ENCODE results near the gene TBP.

DNA sequence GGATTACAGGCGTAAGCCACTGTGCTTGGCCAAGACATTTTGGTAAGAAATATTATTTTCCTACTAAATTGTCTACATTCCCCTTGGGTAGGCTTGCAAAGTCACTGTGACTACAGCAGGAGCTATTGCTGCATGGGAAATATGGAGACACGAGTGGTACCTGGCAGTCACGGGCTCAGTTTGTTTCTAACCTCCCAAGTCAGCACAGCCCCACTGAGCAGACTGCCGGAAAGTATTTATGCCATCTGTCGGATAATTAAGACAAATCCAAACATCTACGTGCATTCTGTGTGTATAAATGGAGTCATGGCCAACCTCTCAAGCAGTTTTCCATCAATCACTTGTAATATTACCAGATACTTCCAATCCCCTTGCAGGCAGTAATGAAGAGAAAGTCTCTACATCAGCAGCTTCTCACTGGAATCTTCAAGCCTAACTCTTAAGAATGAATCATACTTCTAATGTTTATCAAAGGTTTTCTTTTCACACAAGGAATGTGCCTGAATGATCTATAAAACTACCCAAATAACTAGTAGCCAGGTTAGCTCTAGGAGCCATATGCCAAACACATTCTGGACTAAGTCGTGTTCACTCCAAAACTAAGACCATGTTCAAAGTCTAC is 21.2 kb upstream of the TBP start:
- TF ChIP-seq RAD21 (conservative IDR thresholded peaks at IDR 0.05 in 1 of 2, IDR thresholded peaks at IDR 0.05 in 1 of 2) (no peak), RCOR1 (IDR thresholded peaks at IDR 0.05; ENCODE audit: low read depth, low read length) (no peak), POLR2A (IDR thresholded peaks at IDR 0.05; ENCODE audit: low read length) (no peak), SMC3 (IDR thresholded peaks at IDR 0.05) (no peak), EP300 (IDR thresholded peaks at IDR 0.05) (no peak), MAZ (IDR thresholded peaks at IDR 0.05; ENCODE audit: borderline replicate concordance, low read depth, low read length) (no peak), RNF2 (IDR thresholded peaks at IDR 0.05; ENCODE audit: borderline replicate concordance, low read depth) (no peak), EHF (CRISPR knock-in tag; IDR thresholded peaks at IDR 0.05) (no peak), MAX (IDR thresholded peaks at IDR 0.05) (no peak), KDM1A (IDR thresholded peaks at IDR 0.05; ENCODE audit: low read depth) (no peak), NR3C1 (IDR thresholded peaks at IDR 0.05) (no peak), JUNB (IDR thresholded peaks at IDR 0.05) (no peak), CHD2 (IDR thresholded peaks at IDR 0.05; ENCODE audit: low read length, partially characterized antibody) (no peak)
- TF ChIP-seq, protein P1, sequence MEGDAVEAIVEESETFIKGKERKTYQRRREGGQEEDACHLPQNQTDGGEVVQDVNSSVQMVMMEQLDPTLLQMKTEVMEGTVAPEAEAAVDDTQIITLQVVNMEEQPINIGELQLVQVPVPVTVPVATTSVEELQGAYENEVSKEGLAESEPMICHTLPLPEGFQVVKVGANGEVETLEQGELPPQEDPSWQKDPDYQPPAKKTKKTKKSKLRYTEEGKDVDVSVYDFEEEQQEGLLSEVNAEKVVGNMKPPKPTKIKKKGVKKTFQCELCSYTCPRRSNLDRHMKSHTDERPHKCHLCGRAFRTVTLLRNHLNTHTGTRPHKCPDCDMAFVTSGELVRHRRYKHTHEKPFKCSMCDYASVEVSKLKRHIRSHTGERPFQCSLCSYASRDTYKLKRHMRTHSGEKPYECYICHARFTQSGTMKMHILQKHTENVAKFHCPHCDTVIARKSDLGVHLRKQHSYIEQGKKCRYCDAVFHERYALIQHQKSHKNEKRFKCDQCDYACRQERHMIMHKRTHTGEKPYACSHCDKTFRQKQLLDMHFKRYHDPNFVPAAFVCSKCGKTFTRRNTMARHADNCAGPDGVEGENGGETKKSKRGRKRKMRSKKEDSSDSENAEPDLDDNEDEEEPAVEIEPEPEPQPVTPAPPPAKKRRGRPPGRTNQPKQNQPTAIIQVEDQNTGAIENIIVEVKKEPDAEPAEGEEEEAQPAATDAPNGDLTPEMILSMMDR (IDR thresholded peaks at IDR 0.05) = no peak
